Jurkat, Clone E6-1 (cell line): Measurements from ENCODE around the gene SDK1.

ENCODE experiments used
- DNase-seq: peaks from one replicate; pipeline ENCODE4 v3.0.0-alpha.2; 2011; ENCODE audit warnings: low read depth, low spot score
- H3K4me3 ChIP-seq: 2 replicates; pipeline ENCODE4 v1.5.1; 2011; ENCODE audit warnings: mild to moderate bottlenecking, low read length, control low read depth, moderate library complexity

The SDK1 gene

DNA sequence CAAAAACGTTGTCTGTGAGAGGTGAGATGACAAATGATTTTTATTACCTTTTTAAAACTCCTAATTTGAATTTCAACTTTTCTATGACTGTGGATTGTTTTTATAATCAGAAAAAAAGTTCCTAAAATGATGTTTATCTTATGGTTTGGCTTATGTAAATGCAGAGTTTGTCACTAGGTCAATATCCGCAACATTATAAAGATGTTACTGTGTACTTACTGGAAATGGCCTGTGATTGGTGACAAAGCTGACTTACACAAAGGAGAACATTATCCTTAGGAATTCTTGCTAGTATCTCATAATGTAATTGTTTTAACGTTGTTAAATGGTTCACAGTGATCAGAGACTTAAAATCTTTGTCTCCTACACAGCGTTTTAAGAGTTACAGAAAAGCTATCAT, 79.0 kb downstream of the SDK1 start:
- DNase-seq: no peak
- no peak overlapping the region for H3K4me3 ChIP-seq

DNA sequence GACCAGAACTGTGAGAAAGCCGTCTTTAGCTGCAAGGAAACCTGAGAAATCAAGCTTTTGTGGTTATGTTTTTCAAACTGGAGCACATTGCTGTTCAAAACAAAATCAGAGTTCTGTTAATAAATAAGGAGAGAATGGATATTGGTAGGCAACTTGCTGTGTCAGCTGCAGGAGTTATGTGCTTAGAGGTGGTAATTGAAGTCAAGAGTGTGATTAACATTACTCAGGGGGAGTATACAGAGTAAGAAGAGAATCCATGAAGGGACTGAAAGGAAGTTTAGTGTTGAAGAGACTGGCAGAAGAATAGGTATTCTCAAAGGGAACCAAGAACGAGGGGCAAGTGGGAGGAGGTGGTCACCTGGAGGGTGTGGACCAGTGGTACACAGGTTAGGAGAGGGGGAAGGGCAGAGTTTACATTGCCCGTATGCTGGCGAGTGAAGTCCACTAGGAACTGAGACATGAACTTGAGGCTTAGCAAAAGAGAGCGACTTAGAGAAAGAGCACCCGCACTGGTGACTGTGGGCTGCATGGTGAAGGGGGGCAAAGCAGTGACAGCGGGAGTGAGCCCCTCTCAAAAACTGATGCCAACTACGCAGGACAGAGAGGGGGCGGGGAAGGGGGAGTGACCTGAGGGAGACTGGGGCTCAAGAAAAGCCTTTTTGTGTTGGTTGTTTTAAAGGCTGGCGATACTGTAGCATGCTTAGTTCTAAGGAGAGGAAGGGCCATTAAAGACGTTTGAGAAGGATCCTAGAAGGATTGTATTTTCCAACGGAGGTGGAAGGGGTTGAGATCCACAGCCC, 80.0 kb downstream of the SDK1 start:
- no peak overlapping the region for H3K4me3 ChIP-seq
- DNase-seq: no peak

DNA sequence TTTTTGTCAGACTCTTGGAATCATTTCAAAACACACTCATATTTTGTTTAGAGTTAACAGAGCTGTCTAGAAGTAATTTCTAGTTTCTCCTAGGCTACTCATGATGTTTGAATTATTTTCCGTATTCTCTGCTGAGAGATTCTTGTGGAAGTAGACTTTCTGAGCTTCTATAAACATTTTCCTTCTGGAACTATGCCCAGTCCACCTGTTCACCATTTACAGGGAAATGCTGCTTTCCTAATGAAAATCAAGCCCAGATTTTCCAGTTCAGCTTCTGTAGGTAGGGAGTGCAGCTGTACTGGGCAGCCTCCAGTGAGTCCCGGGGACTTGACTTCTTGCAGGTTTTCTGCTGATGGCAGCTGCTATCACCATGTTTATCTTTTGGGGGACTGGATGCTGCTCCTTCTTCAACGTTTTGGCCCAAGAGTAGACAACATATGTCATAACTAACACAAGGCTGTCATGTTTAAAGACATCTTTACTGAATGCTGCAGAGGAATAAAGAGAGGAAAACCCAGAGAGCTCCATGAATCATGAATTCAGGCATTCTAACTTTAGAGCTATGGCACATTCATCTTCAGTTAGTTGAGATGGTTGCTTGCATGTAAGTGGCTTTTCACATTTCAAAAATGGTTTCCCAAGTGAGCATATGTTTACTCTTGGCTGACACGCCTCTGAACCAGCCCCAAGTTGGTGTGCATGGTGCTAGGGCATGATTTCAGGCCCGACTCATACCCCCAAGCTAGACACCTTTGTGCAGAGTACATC, 85.6 kb downstream of the SDK1 start:
- DNase-seq: no peak
- H3K4me3 ChIP-seq: no peak overlapping the region

DNA sequence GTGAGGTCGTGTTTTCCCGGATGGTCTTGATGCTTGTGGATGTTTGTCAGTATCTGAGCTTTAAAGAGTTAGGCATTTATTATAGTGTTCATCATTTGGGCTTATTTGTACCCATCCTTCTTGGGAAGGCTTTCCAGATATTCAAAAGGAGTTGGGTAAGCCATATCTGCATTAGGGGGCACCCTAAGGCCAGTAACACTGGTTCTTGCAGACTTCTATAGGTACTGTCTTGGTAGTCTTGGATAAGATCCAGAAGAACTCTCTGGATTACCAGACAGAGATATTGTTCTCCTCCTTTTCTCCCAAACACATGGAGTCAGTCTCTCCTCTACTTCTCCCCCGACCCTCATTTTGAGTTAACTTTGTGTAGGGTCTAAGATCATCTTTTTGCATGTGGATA, 92.8 kb downstream of the SDK1 start:
- no peak for DNase-seq
- H3K4me3 ChIP-seq: no peak overlapping the region

DNA sequence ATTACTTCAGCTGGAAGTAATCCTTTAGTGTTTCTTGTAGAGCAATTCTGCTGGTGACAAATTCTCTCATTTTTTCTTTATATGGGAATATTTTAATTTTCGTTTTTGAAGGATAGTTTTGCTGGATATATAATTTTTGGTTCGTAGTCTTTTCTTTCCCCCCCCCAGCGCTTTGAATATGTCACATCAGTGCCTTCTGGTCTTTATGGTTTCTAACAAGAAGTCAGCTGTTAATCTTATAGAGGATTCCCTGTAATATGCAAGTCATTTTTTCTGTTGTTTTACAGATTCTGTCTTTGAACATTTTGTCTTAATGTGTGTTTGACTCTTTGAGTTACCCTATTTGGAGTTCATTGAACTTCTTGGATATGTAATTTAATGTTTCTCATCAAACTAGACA, 96.3 kb downstream of the SDK1 start:
- no peak for DNase-seq
- H3K4me3 ChIP-seq: no peak overlapping the region

DNA sequence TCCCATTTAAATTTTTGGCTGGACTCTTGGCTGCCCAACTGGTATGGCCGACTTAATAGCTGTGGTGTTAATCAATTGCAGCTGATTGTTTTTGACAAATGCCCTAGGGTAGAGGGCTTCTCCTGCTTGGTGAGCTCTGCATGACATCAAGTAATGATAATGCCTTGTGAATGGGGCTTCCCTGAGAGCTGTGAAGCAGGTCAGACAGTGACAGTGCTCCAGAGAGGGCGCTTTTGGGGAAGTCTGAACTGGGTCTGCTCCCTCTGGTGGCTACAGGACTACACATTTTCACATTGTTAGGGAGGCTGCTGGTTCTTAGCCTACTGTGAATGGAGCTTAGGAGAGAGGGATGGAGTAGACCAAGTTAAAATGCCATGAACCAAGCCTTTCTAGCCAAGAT, 98.8 kb downstream of the SDK1 start:
- peak; percentile 49 for DNase-seq

DNA sequence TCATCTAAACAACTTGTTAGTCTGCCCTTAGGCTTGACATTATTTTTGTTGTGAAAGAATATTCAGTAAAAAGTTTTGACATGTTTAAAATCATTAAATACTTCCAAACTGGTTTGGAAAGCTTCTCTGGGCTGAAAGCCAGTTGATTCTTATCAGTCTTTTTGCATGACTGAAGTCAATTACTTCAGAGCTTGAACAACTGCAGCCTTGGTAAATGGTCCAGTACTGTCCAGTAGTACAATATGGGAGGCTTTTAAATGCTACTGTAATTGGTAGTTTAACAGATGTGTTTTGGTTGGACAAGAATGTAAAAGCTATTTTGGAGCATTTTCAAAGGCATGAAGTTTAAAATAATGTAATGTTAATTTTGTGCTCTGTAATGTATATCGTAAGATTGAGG, 103.4 kb downstream of the SDK1 start:
- no peak overlapping the region for H3K4me3 ChIP-seq
- no peak for DNase-seq

More for the DNA sequence above, 98.8 kb downstream of the SDK1 start:
- no peak overlapping the region for H3K4me3 ChIP-seq

DNA sequence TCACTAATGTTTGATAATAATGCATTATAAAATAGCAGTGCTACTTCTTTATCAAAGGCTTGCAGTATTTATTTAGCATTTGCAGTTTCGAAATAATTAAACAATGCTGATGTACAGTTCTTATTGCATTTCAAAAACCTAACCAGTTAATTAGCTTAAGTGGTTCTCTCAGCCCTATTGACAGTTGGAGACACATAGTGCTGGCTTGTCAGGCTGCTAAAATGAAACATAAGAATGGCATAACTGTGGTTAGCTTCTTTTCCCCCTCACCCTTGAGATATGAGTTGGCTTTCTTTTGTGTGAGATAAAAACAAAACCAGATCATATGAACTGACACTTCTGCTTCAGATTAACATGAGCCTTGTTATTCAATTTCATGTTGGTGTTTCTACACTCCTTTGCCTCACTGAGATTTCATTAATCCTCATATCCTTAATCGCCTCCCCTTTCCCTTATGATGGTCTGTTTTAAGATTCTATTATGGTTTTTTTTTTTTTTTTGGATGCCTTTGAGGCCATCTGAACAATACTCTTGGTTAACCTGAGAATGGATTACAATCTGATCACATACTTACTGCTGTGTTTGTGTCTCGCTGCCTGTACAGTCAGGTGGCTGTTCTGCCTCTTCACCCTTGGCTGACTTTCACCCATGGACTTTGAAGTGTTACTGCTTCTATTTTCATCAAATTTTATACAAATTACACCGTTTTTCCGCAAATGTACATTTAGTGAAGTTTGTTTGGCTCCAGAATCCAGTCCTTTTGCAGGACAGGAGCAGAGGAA, 108.0 kb downstream of the SDK1 start:
- H3K4me3 ChIP-seq: no peak overlapping the region
- DNase-seq: peak; percentile 22

DNA sequence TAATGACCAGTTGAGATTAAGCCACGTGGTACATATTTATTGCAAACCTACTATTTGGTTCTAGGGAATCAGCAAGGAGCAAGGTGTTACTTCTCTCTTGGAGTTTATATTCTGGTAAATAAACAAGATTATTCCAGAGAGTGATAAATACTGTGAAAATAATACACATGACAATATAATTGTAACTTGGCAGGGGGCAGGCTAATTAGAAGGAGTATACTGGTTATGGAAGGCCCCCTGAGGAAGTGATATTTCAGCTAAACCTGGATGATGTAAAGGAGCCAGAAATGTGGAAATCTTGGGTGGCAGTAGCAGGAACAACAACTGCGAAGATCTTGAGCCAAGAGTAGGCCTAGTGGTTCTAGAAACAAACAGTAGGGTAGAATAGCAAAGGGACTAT, 111.8 kb downstream of the SDK1 start:
- H3K4me3 ChIP-seq: no peak overlapping the region
- DNase-seq: no peak

DNA sequence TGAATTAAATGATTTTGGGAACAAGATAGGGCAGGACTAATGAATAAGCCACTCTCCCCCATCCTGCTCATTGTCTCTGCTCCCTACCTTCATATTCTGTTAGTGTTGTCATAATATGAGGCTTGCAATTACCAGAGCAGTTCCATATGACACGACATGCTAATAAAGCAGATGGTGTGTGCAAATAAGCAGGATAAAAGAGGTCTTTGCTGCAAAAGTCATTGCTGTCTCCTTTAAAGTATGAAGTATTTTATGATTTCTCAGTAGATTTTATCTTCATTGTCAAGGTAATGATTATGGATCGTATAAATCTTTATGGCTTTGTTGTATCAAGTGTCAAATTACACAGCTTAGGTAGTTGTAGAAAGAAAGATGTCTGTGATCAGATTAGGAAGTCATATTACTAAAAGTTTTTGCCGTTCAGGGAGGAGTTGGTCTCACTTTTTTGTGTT, 114.8 kb downstream of the SDK1 start:
- DNase-seq: no peak
- no peak overlapping the region for H3K4me3 ChIP-seq

DNA sequence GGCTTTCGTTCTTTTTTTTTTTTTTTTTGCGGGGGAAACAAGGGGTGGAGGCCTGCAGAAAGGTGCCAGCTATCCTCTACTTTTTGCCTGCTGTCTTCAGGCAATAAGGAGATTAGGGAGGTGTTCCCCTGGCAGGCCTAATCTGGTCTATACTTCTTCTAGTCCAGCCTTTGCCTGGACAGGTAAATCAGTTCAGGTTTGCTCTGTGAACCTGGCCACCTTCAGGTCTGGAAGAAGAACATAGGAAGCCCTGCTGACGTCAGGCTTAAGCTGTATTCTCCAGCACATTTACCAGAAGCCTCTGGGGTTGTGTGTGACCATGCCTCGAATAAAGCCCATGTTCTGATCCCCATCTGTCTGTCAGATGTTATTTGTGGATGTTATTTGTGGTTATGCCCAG, 115.4 kb downstream of the SDK1 start:
- no peak overlapping the region for H3K4me3 ChIP-seq
- no peak for DNase-seq

DNA sequence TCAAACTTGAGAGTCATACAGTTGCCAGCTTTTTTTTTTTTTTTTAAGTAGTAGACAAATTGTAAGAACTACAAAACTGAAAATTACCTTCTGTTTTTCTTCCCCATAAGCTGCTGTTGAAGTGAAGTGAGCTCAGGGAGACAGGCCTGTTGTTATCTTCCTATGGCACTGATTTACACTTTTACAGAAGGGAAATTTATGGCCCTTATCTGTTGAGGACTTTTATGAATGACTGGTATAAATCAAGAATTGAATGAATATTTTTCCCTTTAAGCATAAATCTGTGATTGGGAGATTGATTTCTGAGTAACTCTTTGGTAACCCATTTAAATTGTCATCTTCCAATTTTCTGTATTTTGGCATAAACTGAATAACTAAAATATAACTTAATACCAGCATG, 124.0 kb downstream of the SDK1 start:
- DNase-seq: no peak
- H3K4me3 ChIP-seq: no peak overlapping the region

DNA sequence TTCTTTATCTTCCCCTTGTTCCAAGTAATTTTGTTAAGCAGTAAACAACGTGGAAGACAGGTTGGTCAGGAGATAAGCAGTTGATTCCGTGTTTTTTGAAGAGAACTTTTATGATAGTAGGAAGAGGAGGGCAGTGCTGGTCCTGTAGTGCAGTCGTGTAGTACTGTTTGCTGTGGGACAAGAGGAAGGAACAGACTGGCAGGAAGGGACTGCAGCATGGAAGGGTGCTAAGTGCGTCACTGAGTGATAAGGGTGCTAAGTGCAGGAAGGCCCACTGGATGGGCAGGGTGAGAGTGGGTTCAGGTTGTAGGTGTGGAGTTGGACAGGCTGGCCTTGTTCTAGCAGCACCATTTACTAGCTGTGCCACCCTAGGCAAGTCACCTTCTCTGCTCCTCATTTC, 125.0 kb downstream of the SDK1 start:
- no peak overlapping the region for H3K4me3 ChIP-seq
- DNase-seq: no peak

DNA sequence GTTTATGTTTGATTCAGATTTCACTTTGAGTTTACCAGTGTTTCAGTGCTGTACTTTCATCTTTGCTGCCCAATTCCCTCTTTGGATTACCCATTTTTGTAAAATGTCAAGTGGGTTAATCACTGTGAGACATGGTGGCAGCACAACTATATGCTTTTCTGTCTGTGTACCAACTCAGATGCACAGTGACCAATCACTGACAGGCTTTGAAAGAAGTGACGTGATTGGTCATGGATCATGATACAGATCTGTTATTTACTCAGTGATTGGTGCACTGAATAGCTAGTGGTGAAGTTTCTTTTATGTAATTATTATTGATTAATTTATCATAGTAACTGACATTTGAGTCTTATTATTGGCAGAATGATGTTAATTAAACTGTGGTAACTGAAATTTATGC, 126.9 kb downstream of the SDK1 start:
- peak; percentile 25 for DNase-seq
- no peak overlapping the region for H3K4me3 ChIP-seq

DNA sequence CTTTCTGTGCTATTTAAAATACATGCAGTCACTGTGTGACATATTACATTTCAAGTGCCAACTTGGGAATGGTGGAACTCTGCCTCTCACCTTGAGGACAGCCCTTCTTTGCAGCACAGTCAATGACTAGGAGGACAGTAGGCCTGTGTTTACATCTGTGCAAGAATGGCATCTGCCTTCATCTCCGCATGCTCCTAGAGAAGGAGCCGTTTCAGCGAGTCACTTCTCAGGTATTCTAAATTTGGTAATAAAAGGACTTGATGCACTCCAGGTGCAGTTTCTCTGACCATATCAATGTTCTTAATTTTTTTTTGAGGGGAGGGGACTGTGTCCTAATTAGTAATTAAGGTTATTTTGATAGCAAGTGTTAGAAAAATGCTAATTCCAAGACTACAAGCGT, 128.9 kb downstream of the SDK1 start:
- no peak overlapping the region for H3K4me3 ChIP-seq
- DNase-seq: no peak

DNA sequence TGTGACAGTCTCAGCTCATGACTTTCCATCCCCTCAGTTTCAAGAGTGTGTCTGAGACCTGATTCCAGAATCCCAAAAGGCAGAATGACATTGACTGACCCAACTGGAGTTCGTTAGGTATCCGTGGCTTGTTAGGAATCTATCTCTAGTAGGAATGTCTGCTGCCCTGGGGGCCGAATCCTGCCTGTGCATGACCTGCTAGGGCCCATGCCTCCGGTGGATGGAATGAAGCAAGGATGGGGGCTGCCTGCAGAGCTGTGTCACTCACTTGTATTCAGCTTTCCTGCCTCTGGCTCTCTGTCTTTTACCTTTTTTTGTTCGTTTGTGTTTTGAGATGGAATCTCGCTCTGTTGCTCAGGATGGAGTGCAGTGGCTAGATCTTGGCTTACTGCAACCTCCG, 129.5 kb downstream of the SDK1 start:
- no peak overlapping the region for H3K4me3 ChIP-seq
- DNase-seq: no peak

DNA sequence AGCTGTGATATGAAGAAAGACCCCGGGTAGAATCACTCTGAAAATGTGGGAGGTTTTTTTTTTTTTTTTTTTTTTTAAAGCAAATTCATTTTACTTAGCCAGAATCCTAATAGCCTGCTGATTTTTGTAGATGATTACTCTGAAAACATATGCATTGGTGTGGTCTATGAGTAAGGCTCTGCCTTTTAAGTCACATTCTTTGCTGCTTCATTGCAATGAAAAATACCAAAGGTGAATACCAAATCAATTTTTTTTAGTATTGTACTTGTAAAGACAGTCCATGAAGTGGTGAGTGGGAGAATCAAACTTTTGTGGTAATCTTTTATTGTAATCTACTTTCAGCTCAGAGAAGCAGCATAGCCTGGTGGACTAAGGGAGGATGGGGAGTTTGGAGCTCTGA, 130.3 kb downstream of the SDK1 start:
- H3K4me3 ChIP-seq: no peak overlapping the region
- no peak for DNase-seq

DNA sequence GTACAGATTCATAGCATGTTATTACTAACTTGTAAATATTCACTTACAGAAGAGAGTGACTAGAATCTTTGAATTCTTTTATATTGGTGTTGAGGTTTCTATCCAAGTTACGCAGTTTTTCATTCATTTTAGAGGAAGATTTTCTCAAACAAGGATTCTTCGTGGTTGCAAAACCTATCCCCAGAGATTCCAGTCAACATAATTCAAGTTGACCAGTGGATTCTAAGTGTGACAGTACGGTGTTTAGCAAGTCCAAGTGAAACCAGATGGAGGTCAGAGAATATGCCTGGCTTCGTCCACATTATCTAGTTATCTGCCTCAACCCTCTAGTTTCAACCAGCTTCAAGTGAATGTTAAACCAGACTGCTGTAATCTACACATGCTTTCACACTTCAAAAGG, 131.9 kb downstream of the SDK1 start:
- H3K4me3 ChIP-seq: no peak overlapping the region
- no peak for DNase-seq

DNA sequence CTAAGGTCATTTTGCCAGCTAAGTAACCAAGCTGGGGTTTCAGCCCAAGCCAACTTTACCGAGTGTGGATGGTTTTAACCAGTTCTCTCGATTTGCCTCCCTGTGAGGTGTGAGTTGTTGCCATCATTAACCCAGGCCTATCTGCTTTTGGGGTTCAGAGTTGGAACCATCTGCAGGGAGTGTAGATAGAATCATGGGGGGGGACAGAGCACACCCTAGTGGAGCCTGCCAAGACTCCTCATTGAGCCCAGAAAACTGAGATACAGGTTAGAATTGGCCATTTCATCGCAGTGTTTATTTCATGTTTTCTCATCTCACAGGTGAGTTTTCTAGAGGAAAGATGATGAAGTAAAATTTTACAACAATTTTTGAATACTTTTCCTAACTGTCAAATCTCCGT, 133.6 kb downstream of the SDK1 start:
- no peak for DNase-seq
- H3K4me3 ChIP-seq: no peak overlapping the region

DNA sequence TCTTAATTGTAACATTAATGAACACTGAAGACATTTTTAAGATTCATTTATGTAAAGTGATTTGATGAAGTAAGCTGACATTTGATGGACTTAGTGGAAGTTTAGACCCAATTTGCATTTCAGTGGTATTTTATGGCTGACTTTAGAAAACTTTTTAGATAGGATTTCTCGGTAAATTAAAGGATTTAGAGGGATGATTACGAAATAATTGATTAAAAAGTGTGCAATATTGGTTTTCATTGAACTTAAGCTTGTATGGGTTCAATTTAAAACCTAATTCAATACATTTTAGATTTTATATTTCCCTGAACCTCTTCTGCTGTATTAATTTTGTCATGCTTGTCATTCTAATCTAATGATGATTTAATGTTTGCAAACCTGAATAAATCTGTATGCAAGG, 135.1 kb downstream of the SDK1 start:
- H3K4me3 ChIP-seq: no peak overlapping the region
- no peak for DNase-seq
